Kidney epithelial cell (primary cell): ENCODE results near the gene ME3. TPM values are rescaled to one million over a fixed set of nuclear protein-coding genes. Genes with fewer than 3 reads are reported as not detected.

Experiments
- DNase-seq: peaks from one replicate; pipeline ENCODE4 v3.0.0-alpha.2; 2010; ENCODE audit warnings: low read depth
- H3K27me3 ChIP-seq: 2 replicates; pipeline ENCODE4 v1.6.0; 2011; ENCODE audit warnings: low read length; ENCODE audit not compliant: control insufficient read depth, insufficient read depth
- H3K36me3 ChIP-seq: 2 replicates; pipeline ENCODE4 v1.5.1; 2011; ENCODE audit warnings: low read length; ENCODE audit not compliant: control insufficient read depth, insufficient read depth
- H3K4me3 ChIP-seq: 2 replicates; pipeline ENCODE4 v1.5.1; 2011; ENCODE audit warnings: low read depth, mild to moderate bottlenecking, control low read depth, low read length
- CTCF ChIP-seq: IDR thresholded peaks from 2 replicates; pipeline ENCODE4 v1.5.1; 2011; ENCODE audit warnings: mild to moderate bottlenecking, moderate library complexity, low read length, control low read depth, inconsistent platforms; ENCODE audit not compliant: insufficient read depth, poor library complexity, severe bottlenecking
- total RNA-seq: library from RNA; depleted of rRNA; stranded (reverse); fragments of >200 nt; gene quantifications from 2 replicates; pipeline ENCODE4 v1.2.3, GENCODE V29; 2015

The ME3 gene
- total RNA-seq, 1 donor from 2014 or later = 35.7 TPM

GRCh38 chr11:86606270-86606835 is 66.1 kb downstream of the ME3 start:
- Histone ChIP-seq H3K4me3 (no peak overlapping the region), H3K36me3 (no peaks in the 10 kb centered on the region), H3K27me3 (no peaks in the 10 kb centered on the region)
- no peak for TF ChIP-seq CTCF
- no peak for DNase-seq

GRCh38 chr11:86596861-86597586 is 75.4 kb downstream of the ME3 start:
- no peak for DNase-seq
- TF ChIP-seq CTCF = no peak
- H3K4me3 ChIP-seq = no peak overlapping the region
- no peaks in the 10 kb centered on the region for H3K27me3 ChIP-seq
- H3K36me3 ChIP-seq = no peaks in the 10 kb centered on the region

- Histone ChIP-seq H3K36me3 (no peaks in the 10 kb centered on the region), H3K4me3 (no peak overlapping the region), H3K27me3 (no peaks in the 10 kb centered on the region)
- no peak for TF ChIP-seq CTCF
- no peak for DNase-seq
Measured at GRCh38 chr11:86595955-86596354, 76.5 kb downstream of the ME3 start.

GRCh38 chr11:86595451-86595850 is 77.0 kb downstream of the ME3 start:
- no peak for DNase-seq
- no peaks in the 10 kb centered on the region for H3K36me3 ChIP-seq
- no peak for TF ChIP-seq CTCF
- H3K4me3 ChIP-seq = no peak overlapping the region
- no peaks in the 10 kb centered on the region for H3K27me3 ChIP-seq

- Histone ChIP-seq H3K27me3 (no peaks in the 10 kb centered on the region), H3K36me3 (no peaks in the 10 kb centered on the region), H3K4me3 (no peak overlapping the region)
- DNase-seq = no peak
- no peak for TF ChIP-seq CTCF
Measured at GRCh38 chr11:86594746-86595145, 77.7 kb downstream of the ME3 start.

- Histone ChIP-seq H3K4me3 (no peak overlapping the region), H3K36me3 (no peaks in the 10 kb centered on the region), H3K27me3 (no peaks in the 10 kb centered on the region)
- DNase-seq = no peak
- TF ChIP-seq CTCF = no peak
Measured at GRCh38 chr11:86593833-86594232, 78.6 kb downstream of the ME3 start.
